ENCODE data around the gene LZTR1. TPM values are rescaled to one million over a fixed set of nuclear protein-coding genes. Genes with fewer than 3 reads are reported as not detected.
A peak's percentile ranks its signal among the peaks of the same experiment; 100 is the strongest.
"Not testable (repeated sequence)": the region's sequence is repeated elsewhere in the genome, so short reads cannot be mapped to it uniquely, and the experiment has no call there.

Gene LZTR1
- total RNA-seq, 1 experiment from 2014 or later = 34.1 TPM

GRCh38 chr22:20998411-20999336, 16.6 kb downstream of the LZTR1 start:
- in situ Hi-C loops (cut with HindIII; ENCODE audit: low pct_unique_long_range_greater_than_20kb, low sequenced_read_pairs) = no loop called here

GRCh38 chr22:20999350-21000206, 17.5 kb downstream of the LZTR1 start:
- DNase-seq (ENCODE audit: low read depth, low spot score) = no peak
- in situ Hi-C loops (cut with HindIII; ENCODE audit: low pct_unique_long_range_greater_than_20kb, low sequenced_read_pairs) = no loop called here

More at GRCh38 chr22:20998411-20999336, 16.6 kb downstream of the LZTR1 start:
- DNase-seq (ENCODE audit: low read depth, low spot score) = no peak

- in situ Hi-C loops (cut with HindIII; ENCODE audit: low pct_unique_long_range_greater_than_20kb, low sequenced_read_pairs) = no loop called here
- DNase-seq (ENCODE audit: low read depth, low spot score) = no peak
Measured at GRCh38 chr22:21000207-21000986, 18.3 kb downstream of the LZTR1 start.

GRCh38 chr22:21000987-21001600, 19.0 kb downstream of the LZTR1 start:
- in situ Hi-C loops (cut with HindIII; ENCODE audit: low pct_unique_long_range_greater_than_20kb, low sequenced_read_pairs) = no loop called here
- DNase-seq (ENCODE audit: low read depth, low spot score) = no peak

GRCh38 chr22:21001601-21002325, 19.7 kb downstream of the LZTR1 start, which contains the start of gene THAP7:
Gene THAP7 (minus strand): TSS chr22:21002118. CDS start chr22:21001911, 207 bp downstream.
- in situ Hi-C loops (cut with HindIII; ENCODE audit: low pct_unique_long_range_greater_than_20kb, low sequenced_read_pairs) = no loop called here
- peak; percentile 95 for DNase-seq (ENCODE audit: low read depth, low spot score)

- in situ Hi-C loops (cut with HindIII; ENCODE audit: low pct_unique_long_range_greater_than_20kb, low sequenced_read_pairs) = no loop called here
- no peak for DNase-seq (ENCODE audit: low read depth, low spot score)
Measured at GRCh38 chr22:21003782-21004181, 21.7 kb downstream of the LZTR1 start.

- DNase-seq (ENCODE audit: low read depth, low spot score); in situ Hi-C loops (cut with HindIII; ENCODE audit: low pct_unique_long_range_greater_than_20kb, low sequenced_read_pairs): not testable (repeated sequence)
Measured at GRCh38 chr22:21009208-21009607, 27.1 kb downstream of the LZTR1 start.

- no peak for DNase-seq (ENCODE audit: low read depth, low spot score)
- in situ Hi-C loops (cut with HindIII; ENCODE audit: low pct_unique_long_range_greater_than_20kb, low sequenced_read_pairs) = no loop called here
Measured at GRCh38 chr22:21009638-21010425, 27.7 kb downstream of the LZTR1 start.

- no peak for DNase-seq (ENCODE audit: low read depth, low spot score)
- in situ Hi-C loops (cut with HindIII; ENCODE audit: low pct_unique_long_range_greater_than_20kb, low sequenced_read_pairs) = no loop called here
Measured at GRCh38 chr22:21010426-21011113, 28.5 kb downstream of the LZTR1 start.

GRCh38 chr22:21012446-21013407, 30.6 kb downstream of the LZTR1 start:
- DNase-seq (ENCODE audit: low read depth, low spot score) = no peak
- in situ Hi-C loops (cut with HindIII; ENCODE audit: low pct_unique_long_range_greater_than_20kb, low sequenced_read_pairs) = no loop called here

GRCh38 chr22:21013657-21014201, 31.6 kb downstream of the LZTR1 start:
- DNase-seq (ENCODE audit: low read depth, low spot score) = no peak
- in situ Hi-C loops (cut with HindIII; ENCODE audit: low pct_unique_long_range_greater_than_20kb, low sequenced_read_pairs) = no loop called here

GRCh38 chr22:21014202-21014725, 32.2 kb downstream of the LZTR1 start:
- DNase-seq (ENCODE audit: low read depth, low spot score) = peak; percentile 89

GRCh38 chr22:21014726-21015465, 32.8 kb downstream of the LZTR1 start, which contains the start of gene P2RX6:
Gene P2RX6 (plus strand): TSS chr22:21015165. CDS start chr22:21015175, 10 bp downstream.
- peak; percentile 74 for DNase-seq (ENCODE audit: low read depth, low spot score)
- in situ Hi-C loops (cut with HindIII; ENCODE audit: low pct_unique_long_range_greater_than_20kb, low sequenced_read_pairs) = no loop called here

More at GRCh38 chr22:21014202-21014725, 32.2 kb downstream of the LZTR1 start:
- in situ Hi-C loops (cut with HindIII; ENCODE audit: low pct_unique_long_range_greater_than_20kb, low sequenced_read_pairs) = no loop called here

All from SK-MEL-5 (cell line).